ENCODE results near the gene E2F4.

Gene E2F4

GRCh38 chr16:67243481-67243880 lies 51.5 kb downstream of the E2F4 start:
- no peaks in the 10 kb centered on the region for H3K27me3 ChIP-seq (ENCODE audit: insufficient read depth, low read length, poor library complexity, severe bottlenecking)
- no peaks in the 10 kb centered on the region for H3K9me2 ChIP-seq (replicated peaks; ENCODE audit: low read depth, low read length)
- no peaks in the 10 kb centered on the region; the same call in 1 of the 2 replicates for H3K36me3 ChIP-seq (ENCODE audit: insufficient read depth, low read length)
- peaks cover 67% of the 10 kb centered on the region for H3K4me1 ChIP-seq (ENCODE audit: insufficient read depth, low read length, poor library complexity, severe bottlenecking)
- H2AFZ ChIP-seq (ENCODE audit: low read length), result no peak overlapping the region
- H3K9ac ChIP-seq (ENCODE audit: low read depth, low read length, poor library complexity, severe bottlenecking), result peak overlapping the region; percentile 83
- H3K4me2 ChIP-seq (ENCODE audit: low read depth, low read length, poor library complexity, severe bottlenecking), result peak overlapping the region; percentile 99
- peak overlapping the region; percentile 88 for H3K4me3 ChIP-seq (ENCODE audit: low read length, poor library complexity, severe bottlenecking)
- no peak for TF ChIP-seq EZH2phosphoT487 (IDR thresholded peaks at IDR 0.05; ENCODE audit: borderline replicate concordance)
- TF ChIP-seq CTCF (conservative IDR thresholded peaks at IDR 0.05; ENCODE audit: low read length), result no peak
- peaks cover 19% of the 10 kb centered on the region for H4K20me1 ChIP-seq (ENCODE audit: insufficient read depth, low read length, poor library complexity, severe bottlenecking)
- peaks cover 52% of the 10 kb centered on the region; the same call in 1 of the 2 replicates for H3K79me2 ChIP-seq (ENCODE audit: insufficient read depth, low read length)
- H3F3A ChIP-seq (ENCODE audit: low read depth), result peaks cover 8% of the 10 kb centered on the region
- no peaks in the 10 kb centered on the region for H3K9me3 ChIP-seq (ENCODE audit: insufficient read depth, low read depth, low read length)

GRCh38 chr16:67244387-67245185 lies 52.6 kb downstream of the E2F4 start:
- Histone ChIP-seq H3K9me3 (ENCODE audit: insufficient read depth, low read depth, low read length) (no peaks in the 10 kb centered on the region), H2AFZ (ENCODE audit: low read length) (no peak overlapping the region), H3K36me3 (ENCODE audit: insufficient read depth, low read length) (no peaks in the 10 kb centered on the region), H3K4me3 (ENCODE audit: low read length, poor library complexity, severe bottlenecking) (peak overlapping the region; percentile 88), H3K4me1 (ENCODE audit: insufficient read depth, low read length, poor library complexity, severe bottlenecking) (peaks cover 73% of the 10 kb centered on the region), H3K27me3 (ENCODE audit: insufficient read depth, low read length, poor library complexity, severe bottlenecking) (no peaks in the 10 kb centered on the region), H3F3A (ENCODE audit: low read depth) (peaks cover 8% of the 10 kb centered on the region), H3K79me2 (ENCODE audit: insufficient read depth, low read length) (peaks cover 52% of the 10 kb centered on the region; the same call in 1 of the 2 replicates), H3K4me2 (ENCODE audit: low read depth, low read length, poor library complexity, severe bottlenecking) (peak overlapping the region; percentile 99), H3K9ac (ENCODE audit: low read depth, low read length, poor library complexity, severe bottlenecking) (peak overlapping the region; percentile 83), H4K20me1 (ENCODE audit: insufficient read depth, low read length, poor library complexity, severe bottlenecking) (peaks cover 19% of the 10 kb centered on the region), H3K9me2 (replicated peaks; ENCODE audit: low read depth, low read length) (no peaks in the 10 kb centered on the region)
- 0 out of 2 replicates have a peak, but pooled peaks have one; percentile 23 for TF ChIP-seq CTCF (conservative IDR thresholded peaks at IDR 0.05; ENCODE audit: low read length)
- TF ChIP-seq EZH2phosphoT487 (IDR thresholded peaks at IDR 0.05; ENCODE audit: borderline replicate concordance), result no peak

- Histone ChIP-seq H3K4me3 (ENCODE audit: low read length, poor library complexity, severe bottlenecking) (peak overlapping the region; percentile 88), H3K9ac (ENCODE audit: low read depth, low read length, poor library complexity, severe bottlenecking) (peak overlapping the region; percentile 83), H3K4me1 (ENCODE audit: insufficient read depth, low read length, poor library complexity, severe bottlenecking) (peaks cover 79% of the 10 kb centered on the region), H3K9me3 (ENCODE audit: insufficient read depth, low read depth, low read length) (no peaks in the 10 kb centered on the region), H3K79me2 (ENCODE audit: insufficient read depth, low read length) (peaks cover 52% of the 10 kb centered on the region; the same call in 1 of the 2 replicates), H3F3A (ENCODE audit: low read depth) (peaks cover 8% of the 10 kb centered on the region), H3K9me2 (replicated peaks; ENCODE audit: low read depth, low read length) (no peaks in the 10 kb centered on the region), H3K4me2 (ENCODE audit: low read depth, low read length, poor library complexity, severe bottlenecking) (peak overlapping the region; percentile 99), H2AFZ (ENCODE audit: low read length) (no peak overlapping the region), H4K20me1 (ENCODE audit: insufficient read depth, low read length, poor library complexity, severe bottlenecking) (peaks cover 19% of the 10 kb centered on the region), H3K36me3 (ENCODE audit: insufficient read depth, low read length) (no peaks in the 10 kb centered on the region), H3K27me3 (ENCODE audit: insufficient read depth, low read length, poor library complexity, severe bottlenecking) (no peaks in the 10 kb centered on the region)
- no peak for TF ChIP-seq CTCF (conservative IDR thresholded peaks at IDR 0.05; ENCODE audit: low read length)
- no peak for TF ChIP-seq EZH2phosphoT487 (IDR thresholded peaks at IDR 0.05; ENCODE audit: borderline replicate concordance)
Observed at GRCh38 chr16:67245186-67245585, 53.2 kb downstream of the E2F4 start.
